Activated CD8-positive, alpha-beta memory T cell treated with anti-CD3 and anti-CD28 coated beads, Interleukin-2, amount 50 U/mL, for 48 hours (primary cell): Measurements from ENCODE around the gene NGDN.

Source experiments
- DNase-seq: peaks from one replicate; pipeline ENCODE4 v3.0.0-alpha.2; 2020

Gene NGDN

DNA sequence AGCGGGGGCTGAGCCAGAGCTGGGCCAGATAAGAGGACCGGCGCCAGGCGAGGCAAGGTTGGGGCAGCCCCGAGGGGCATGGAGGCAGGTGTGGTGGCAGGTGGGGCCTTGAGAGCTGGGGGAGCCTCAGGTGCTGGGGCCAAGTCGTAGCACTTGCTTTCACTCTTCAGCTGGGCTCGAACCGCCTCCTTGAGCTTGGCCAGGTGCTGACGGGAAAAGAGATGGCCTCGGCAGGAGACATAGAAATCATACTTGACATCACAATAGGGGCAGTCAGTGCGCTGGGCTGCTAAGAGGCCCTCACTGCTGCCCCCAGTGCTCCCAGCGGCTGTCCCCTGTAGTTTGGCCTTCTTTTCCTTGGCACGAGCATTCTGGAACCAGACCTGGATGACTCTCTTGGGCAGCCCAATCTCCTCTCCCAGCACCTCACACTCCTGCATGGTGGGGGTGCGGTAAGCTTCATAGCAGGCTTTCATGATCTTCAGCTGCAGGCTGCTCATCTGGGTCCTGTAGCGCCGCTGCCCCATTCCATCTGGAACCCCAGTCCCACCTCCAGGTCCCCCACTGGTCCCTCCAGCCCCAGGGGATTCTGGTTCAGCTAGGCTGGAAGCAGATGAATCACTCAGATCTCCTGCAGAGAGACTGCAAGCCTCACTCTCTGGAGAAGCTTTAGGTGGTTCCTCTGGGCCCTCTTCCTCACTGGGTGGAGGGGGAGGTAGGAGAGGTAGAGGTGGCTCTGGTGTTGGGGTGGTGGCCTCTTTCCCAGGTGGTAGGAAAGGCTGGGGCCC, 53.9 kb downstream of the NGDN start:
- DNase-seq = no peak

DNA sequence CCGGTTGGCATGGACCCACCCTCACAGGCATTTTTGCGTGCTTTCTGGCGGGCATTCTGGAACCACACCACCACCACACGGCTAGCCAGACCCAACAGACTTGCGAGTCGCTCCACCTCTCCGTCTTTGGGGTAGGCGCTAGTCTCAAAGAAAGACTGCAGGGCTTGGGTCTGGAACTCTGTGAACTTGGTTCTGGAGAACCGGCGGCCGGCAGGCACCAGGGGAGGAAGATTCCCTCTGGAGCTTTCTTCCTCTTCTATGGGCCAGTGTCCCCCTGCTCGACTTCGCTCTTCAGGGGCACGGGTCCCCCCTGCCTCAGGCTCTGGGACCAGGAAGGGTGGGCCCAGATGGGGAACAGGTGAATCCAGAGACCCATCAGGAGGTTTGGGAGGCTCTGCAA, 55.5 kb downstream of the NGDN start:
- no peak for DNase-seq

DNA sequence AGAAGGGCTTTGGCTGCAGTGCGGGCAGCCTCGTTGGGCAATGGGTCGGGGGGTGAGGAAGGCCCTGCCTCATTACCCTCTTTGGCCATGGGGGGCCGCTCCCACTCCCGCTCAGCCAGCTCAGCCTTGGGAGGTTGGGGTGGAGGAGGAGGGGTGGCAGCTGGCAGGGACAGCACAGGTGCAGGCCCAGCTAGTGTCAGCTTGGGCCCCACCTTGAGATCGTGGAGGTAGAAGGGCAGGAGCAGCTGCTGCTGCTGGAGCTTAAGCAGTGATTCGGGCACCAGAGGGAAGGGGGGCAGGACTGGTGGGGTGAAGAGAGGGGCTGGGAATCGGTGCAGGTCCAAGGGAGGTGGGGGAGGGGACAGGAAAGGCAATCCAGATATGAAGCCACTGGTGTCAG, 56.1 kb downstream of the NGDN start:
- no peak for DNase-seq
